HepG2 (cell line): Measurements from ENCODE around the gene HMGB4. TPM values are rescaled to one million over a fixed set of nuclear protein-coding genes. Genes with fewer than 3 reads are reported as not detected.

Experiments
- AKNA ChIP-seq: sonication (generic); formaldehyde crosslinking; IDR thresholded peaks from 2 replicates; pipeline ENCODE4 v1.4.0; 2020; ENCODE audit warnings: missing genetic modification reagents, borderline replicate concordance
- ARNT ChIP-seq: fragments of 450-650 bp; IDR thresholded peaks from 2 replicates; pipeline ENCODE4 v1.6.1; 2017
- CEBPG ChIP-seq: IDR thresholded peaks from 2 replicates; pipeline ENCODE4 v1.6.1; 2016
- CHD4 ChIP-seq: fragments of 200-600 bp; sonication (generic); IDR thresholded peaks from 2 replicates; pipeline ENCODE4 v1.7.0; 2017; ENCODE audit warnings: mild to moderate bottlenecking, low read length, borderline replicate concordance
- USF2 ChIP-seq, 2 experiments: sonication (generic) in 1 of 2; formaldehyde crosslinking in 1 of 2; IDR thresholded peaks; 2 replicates each; pipeline versions ENCODE4 v1.5.1 to v1.6.1; 2011 to 2020; ENCODE audit warnings: borderline replicate concordance in 1 of 2, low read depth in 1 of 2, low read length in 1 of 2, mild to moderate bottlenecking in 1 of 2, missing genetic modification reagents in 1 of 2, moderate library complexity in 1 of 2
- ZNF709 ChIP-seq: sonication (generic); formaldehyde crosslinking; IDR thresholded peaks from 2 replicates; pipeline ENCODE4 v1.5.0; 2020; ENCODE audit warnings: mild to moderate bottlenecking, missing genetic modification reagents
- ZNF747 ChIP-seq: sonication (generic); formaldehyde crosslinking; IDR thresholded peaks from 2 replicates; pipeline ENCODE4 v1.8.1; 2023; ENCODE audit warnings: missing genetic modification reagents, mild to moderate bottlenecking, borderline replicate concordance
- polyA plus RNA-seq, 8 experiments: library from polyadenylated mRNA; depleted of rRNA in 3 of 8; stranded (reverse) in 7 of 8; unstranded in 1 of 8; fragments of >200 nt; fragmentation: Illumina TruSeq in 4 of 8; extraction: Trizol in 4 of 8; gene quantifications; 2 replicates each; pipeline versions ENCODE4 v1.2.1 to v1.2.3, GENCODE V29; 2011 to 2016; ENCODE audit warnings: low read depth in 4 of 8, missing spikeins in 1 of 8, mixed read lengths in 1 of 8; ENCODE audit not compliant: insufficient read depth in 1 of 8
- total RNA-seq, 5 experiments: library from RNA; depleted of rRNA; stranded (reverse); fragments of >200 nt; fragmentation: Illumina TruSeq; extraction: Trizol; gene quantifications; 2 replicates each; pipeline ENCODE4 v1.2.3, GENCODE V29; 2016; ENCODE audit warnings: low read depth in 1 of 5
- TF ChIP-seq, protein P1 (sequence below): sonication (generic); formaldehyde crosslinking; IDR thresholded peaks from 2 replicates; pipeline ENCODE4 v1.5.0; 2020; ENCODE audit warnings: missing genetic modification reagents, mild to moderate bottlenecking, borderline replicate concordance

HMGB4 gene
- total and polyA plus RNA-seq, 2 of the 13 experiments (the other 11 are each of a cell fraction or from before 2014, with no cell fraction given) = not detected

GRCh38 chr1:33899746-33900145, 35.9 kb downstream of the HMGB4 start (continued):
- TF ChIP-seq ZNF709 (CRISPR knock-in tag) = no peak
- no peak for TF ChIP-seq AKNA
- TF ChIP-seq CEBPG (CRISPR knock-in tag) = no peak
- TF ChIP-seq, protein P1, sequence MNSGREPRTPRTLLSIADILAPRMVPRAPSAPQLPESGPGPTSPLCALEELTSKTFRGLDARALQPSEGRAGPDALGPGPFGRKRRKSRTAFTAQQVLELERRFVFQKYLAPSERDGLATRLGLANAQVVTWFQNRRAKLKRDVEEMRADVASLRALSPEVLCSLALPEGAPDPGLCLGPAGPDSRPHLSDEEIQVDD (CRISPR knock-in tag) = no peak
- no peak for TF ChIP-seq USF2 (IDR thresholded peaks at IDR 0.05; ENCODE audit: low read depth, low read length)
- TF ChIP-seq USF2 (CRISPR knock-in tag; IDR thresholded peaks at IDR 0.05; ENCODE audit: borderline replicate concordance) = no peak
- TF ChIP-seq CHD4 = no peak
- no peak for TF ChIP-seq ZNF747 (CRISPR knock-in tag)
- no peak for TF ChIP-seq ARNT
- TF ChIP-seq, all 625 proteins: peak for 0
